Stomach (tissue), 4 donors: ENCODE measurements around the gene TECTB.

Experiments used
- CTCF ChIP-seq, 7 experiments: fragments of 450-650 bp in 4 of 7; fragments of 200-600 bp in 3 of 7; sonication (generic) in 3 of 7; IDR thresholded peaks; one replicate each; pipeline ENCODE4 v1.5.1; 2016 to 2019; ENCODE audit warnings: antibody characterized with exemption in 7 of 7, control low read depth in 2 of 7, mild to moderate bottlenecking in 1 of 7
- EP300 ChIP-seq: sonication (generic); formaldehyde crosslinking; IDR thresholded peaks from one replicate; pipeline ENCODE4 v1.6.1; 2017; ENCODE audit warnings: antibody characterized with exemption
- POLR2A ChIP-seq, 4 donors: fragments of 450-650 bp; IDR thresholded peaks; one replicate each; pipeline ENCODE4 v1.6.1; 2016; ENCODE audit warnings: antibody characterized with exemption in 4 of 4, control low read depth in 2 of 4, mild to moderate bottlenecking in 1 of 4, moderate library complexity in 1 of 4
- POLR2AphosphoS5 ChIP-seq, 3 donors: sonication (generic); formaldehyde crosslinking; IDR thresholded peaks; one replicate each; pipeline ENCODE4 v1.6.1; 2016; ENCODE audit warnings: antibody characterized with exemption in 3 of 3

DNA sequence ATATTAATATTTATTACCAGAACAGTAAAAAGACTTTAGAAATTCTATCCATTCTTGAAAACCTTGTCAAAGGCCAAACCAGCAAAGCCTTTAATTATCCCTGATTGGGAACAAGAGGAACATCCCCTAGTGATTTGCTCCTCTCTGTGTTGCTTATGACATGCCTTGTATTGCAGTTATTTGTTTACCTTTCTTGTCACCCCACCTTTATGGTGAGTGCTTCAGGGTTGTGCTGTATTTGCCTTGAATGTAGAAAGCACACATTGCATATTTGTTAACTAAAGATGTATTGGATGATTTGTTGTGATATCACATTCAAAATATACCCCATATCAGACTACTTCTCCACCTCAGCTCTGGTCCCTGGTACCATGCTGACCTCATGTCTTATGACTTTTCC, 23.5 kb upstream of the TECTB start:
- TF ChIP-seq CTCF (IDR thresholded peaks at IDR 0.05), result no peak
- no peak for TF ChIP-seq POLR2A (IDR thresholded peaks at IDR 0.05)
- no peak for TF ChIP-seq POLR2AphosphoS5 (IDR thresholded peaks at IDR 0.05)
- TF ChIP-seq EP300, result no peak
